Activated CD8-positive, alpha-beta memory T cell treated with anti-CD3 and anti-CD28 coated beads, Interleukin-2, amount 50 U/mL, for 4 hours (primary cell): ENCODE data around the gene BCAS3.
"Not testable (repeated sequence)": the region's sequence is repeated elsewhere in the genome, so short reads cannot be mapped to it uniquely, and the experiment has no call there.

ENCODE experiments used
- DNase-seq: peaks from one replicate; pipeline ENCODE4 v3.0.0-alpha.2; 2020

BCAS3 gene

GRCh38 chr17:61239953-61240352 is 562.3 kb downstream of the BCAS3 start:
- no peak for DNase-seq

DNA sequence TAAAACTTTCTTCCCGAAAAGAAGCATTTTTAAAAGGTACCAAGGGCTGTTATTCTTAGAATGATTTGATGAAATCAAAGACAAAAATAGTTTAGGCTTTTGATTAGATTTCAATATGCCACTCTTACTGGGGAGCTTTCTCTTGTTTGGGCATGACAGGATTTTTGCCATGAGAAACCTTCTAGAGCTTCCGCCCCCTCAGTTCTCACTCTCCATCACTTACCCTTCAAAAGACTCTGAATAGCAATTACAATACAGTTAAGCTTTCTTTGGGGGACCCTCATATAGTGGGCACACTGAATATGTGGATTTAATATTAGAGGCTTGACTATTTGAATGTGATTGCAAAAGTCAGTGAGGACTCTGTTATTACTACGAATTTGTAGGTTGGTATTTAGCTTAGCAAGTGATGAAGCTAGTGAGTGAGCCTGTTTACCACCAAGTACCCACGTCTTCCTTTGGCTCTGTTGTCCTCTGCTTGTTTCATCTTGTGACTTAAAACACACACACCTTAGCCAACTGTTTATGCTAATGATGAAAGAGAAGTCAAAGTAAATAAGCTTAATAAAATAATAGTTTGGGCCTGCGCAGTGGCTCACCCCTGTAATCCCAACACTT is 563.3 kb downstream of the BCAS3 start:
- DNase-seq, result no peak

DNA sequence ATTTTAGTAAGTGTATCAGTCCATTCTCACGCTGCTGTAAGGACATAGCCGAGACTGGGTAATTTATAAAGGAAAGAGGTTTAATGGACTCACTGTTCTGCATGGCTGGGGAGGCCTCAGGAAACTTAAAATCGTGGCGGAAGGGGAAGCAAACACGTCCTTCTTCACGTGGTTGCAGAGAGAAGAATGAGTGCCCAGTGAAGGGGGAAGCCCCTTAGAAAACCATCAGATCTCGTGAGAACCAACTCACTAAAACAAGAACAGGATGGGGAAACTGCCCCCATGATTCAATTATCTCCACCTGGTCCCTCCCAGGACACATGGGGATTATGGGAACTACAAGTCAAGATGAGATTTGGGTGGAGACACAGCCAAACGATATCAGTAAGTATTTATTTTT is 567.3 kb downstream of the BCAS3 start:
- DNase-seq, result not testable (repeated sequence)

DNA sequence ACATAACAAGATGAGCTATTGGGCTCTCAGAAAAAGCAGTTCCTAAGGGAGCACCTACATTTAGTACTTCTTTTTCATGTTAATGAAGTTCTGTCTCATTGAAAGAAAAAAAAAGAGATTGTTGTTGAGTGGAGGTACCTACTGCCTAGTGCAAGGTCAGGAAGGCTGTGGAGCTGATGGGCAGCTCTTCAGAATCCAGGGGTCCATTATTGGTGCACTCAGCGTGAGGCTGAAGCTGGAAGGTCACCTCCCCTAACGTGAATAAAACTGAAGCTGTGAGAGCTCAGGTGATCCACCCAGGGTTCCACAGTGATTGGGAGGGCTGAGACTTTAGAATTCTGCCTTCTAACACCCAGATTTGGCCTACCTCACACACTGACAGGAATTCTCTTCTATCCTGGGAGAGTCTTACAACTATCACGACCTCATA is 568.1 kb downstream of the BCAS3 start:
- DNase-seq, result no peak

DNA sequence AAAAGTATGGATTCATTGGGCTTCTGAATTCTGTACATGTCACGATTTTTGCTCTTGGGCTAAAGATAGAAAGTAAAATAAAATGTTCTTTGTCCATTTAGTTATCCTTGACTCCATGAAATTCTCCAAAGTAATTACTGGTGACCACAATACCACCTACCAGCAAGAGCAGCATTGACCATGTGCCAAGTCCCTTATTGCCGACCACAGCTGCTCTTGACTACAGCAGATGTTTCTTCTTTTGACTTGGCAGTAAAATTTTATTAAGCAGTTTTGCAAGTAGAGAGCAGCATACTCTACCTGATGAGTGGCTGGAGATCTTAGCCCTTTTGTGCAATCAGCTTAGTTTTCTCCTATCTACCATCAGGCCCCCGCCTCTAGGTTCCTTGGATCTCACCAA is 569.8 kb downstream of the BCAS3 start:
- no peak for DNase-seq

DNA sequence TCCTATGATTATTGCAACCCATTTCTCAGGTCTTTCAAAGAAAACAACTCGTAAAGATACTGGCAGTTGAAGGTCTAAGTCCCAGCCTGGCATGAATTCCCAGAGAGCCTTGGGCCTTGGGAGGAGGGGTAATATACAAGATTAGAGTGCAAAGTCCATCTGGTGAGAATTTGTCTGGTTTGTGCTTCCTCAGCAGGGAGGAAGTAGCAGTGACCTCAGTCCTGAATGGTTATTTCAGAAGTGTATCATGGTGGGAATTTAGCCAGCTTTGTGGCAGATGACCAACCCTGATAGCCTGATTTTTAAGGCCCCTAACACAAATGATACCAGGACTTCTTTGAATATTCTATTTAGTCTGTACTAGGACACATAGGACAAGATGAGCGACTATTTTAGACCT is 570.7 kb downstream of the BCAS3 start:
- DNase-seq, result no peak

GRCh38 chr17:61249649-61250299 is 572.1 kb downstream of the BCAS3 start:
- DNase-seq, result no peak

DNA sequence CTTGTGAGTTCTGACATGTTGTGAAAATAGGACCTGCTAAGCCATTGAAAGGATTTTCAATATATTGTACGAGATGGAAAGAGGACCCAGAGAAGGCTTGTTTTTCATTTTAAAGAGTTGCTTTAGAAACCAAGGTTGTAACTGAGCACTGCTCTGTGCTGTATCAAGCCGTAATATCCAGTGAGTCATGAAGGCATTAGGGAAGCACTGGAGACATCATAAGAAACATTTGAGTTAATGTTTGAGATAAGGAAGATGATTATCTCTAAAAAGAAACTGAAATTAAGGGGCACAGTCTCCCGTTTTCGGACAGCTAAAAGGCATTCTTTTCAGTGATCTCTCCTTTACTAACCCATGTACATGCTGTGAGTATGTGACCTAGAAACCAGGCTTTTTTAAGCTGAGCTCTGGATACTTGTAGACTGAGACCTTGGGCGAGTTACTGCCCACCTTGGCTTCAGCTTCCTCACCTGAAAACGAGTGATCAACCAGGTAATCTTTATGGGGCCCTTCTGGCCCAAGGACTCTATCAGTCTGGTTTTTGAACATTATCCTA is 572.8 kb downstream of the BCAS3 start:
- no peak for DNase-seq

DNA sequence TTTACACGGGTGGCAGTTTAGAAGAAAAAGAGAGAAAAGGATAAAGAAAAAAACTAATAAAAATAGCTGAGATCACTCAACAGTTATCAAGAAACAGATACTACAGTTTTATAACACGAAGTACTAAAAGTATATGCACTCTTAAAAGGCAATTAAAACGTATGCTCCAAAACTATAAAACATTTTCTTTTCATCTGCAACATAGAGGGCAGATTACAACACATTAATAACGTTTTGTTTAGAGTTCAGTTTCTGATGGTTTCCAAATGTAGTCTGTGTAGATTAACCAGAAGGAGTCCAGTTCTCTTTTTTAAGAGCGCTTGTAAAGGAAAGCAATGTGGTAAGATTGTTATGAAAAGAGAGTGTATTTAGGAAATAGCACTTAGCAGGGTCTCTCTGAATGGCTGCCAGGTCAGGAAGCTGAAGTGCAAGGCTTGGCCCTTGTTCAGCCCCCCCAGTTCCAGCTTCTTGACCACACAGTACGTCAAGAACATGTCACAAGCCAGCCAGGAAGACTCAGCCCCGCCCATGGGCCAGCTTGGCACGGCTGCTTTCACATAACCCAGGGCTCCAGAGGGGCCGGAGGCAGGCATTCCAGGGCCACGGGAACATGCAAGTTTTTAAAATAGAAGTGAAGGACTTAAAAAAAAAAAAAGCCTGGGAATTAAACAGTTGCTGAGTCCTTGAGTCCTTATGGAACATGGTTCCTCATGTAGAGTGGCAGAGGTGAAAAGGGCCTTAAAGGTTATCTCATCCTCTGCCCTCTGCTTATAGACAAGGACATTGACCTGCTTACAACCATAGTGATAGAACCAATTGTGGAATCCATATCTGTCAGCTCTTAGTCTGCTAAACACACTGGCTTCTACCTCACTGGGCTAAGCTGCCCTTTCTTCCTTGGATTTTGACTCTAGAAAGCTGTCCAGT is 574.6 kb downstream of the BCAS3 start:
- DNase-seq, result no peak

GRCh38 chr17:61253362-61253761 is 575.7 kb downstream of the BCAS3 start:
- DNase-seq, result no peak

DNA sequence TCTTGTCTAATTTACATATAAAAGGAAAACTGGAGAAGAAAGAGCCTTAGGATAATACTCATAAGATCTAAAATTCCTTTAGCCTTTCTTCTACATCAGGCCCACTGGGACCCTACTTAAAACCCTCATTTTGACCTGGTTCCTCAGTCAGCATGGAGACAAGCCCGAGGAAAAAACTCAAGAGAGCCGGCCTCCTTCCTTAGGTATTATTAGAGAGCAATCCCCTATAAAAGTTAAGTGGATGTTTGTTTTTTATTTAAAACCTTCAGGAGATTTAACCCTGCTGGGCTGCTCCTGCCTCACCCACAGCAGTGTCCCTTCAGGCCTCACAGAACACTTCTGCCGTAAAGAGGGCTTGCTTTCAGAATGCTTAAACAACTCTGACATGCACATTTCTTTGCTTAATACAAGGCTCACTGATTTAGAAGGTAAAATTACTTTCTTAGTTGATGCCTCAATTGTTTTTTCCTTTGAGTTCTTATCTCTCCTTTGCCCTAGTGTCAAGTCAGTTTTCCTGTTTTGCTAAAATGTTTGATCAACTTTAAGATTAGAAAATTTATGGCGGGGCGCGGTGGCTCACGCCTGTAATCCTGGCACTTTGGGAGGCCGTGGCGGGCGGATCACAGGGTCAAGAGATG is 576.4 kb downstream of the BCAS3 start:
- DNase-seq, result no peak

DNA sequence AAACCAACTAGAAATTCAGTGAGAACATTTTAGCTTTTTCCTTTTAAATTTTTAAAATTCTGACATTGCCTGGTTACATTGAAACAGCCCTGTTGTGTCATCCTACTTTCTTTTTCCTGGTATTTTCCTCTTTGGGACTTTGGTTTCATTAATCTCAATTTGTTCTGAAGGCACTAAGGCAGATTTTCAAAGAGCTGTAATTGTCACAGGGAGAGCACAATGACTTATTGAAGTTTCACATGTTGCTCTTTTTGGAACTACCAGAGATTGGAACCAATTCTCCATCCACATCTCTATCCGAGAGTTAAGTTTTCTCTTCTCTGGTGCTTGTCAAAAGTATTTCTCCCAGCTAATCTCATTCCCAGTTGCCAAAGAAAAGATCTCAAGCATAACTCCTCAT is 577.3 kb downstream of the BCAS3 start:
- no peak for DNase-seq

- DNase-seq, result no peak
Measured at GRCh38 chr17:61255647-61256046, 578.0 kb downstream of the BCAS3 start.

DNA sequence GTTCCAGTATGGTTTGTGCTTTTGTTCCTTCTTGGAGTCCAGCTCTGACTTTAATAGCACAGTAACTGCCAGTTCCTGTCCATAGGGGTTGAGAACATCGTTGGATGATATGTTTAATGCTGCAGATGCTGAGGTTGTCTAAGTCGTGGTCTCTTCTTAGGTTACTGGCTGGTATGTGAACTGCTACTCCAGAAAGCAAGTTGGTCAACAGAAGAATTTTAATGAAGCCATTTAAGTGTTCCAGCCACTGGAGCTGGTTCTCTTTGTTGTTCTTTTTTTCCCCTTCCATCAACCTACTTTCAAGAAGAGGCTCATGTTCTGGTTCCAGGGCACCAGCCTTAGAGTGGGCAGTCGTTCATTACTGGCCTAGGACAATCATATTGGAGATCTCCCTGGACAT is 581.7 kb downstream of the BCAS3 start:
- DNase-seq, result no peak

GRCh38 chr17:61260071-61260797 is 582.6 kb downstream of the BCAS3 start:
- no peak for DNase-seq

DNA sequence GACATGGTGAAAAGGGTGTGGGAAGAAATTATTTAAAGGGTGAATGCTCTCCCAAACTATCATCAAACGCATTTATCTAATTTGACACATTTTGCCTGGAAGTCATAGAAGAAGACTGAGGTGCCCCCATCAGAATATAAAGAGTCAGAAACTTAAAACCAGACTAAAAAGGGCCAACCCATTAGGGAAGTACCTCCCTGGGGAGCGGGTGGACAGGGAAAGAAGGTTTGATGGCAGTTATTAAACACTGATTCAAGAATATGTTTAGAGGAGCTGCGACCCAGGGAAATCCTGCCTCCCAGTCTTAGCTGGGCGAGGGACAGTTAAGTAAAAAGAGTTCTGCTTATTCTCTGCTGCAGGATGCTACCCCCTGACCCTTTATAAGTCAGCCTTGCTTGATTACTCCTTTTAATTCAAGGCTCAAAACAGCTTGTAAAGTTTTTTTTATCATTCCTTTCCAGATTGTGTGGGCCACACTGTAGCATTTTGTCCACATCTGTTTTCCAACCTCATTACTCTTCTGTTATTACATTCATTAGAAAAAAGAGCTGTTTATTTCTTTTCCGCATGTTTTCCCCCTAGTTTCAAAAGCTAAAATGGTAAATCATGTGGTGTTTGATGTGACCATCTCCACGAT is 583.5 kb downstream of the BCAS3 start:
- DNase-seq, result no peak

- no peak for DNase-seq
Measured at GRCh38 chr17:61265397-61265796, 587.7 kb downstream of the BCAS3 start.

DNA sequence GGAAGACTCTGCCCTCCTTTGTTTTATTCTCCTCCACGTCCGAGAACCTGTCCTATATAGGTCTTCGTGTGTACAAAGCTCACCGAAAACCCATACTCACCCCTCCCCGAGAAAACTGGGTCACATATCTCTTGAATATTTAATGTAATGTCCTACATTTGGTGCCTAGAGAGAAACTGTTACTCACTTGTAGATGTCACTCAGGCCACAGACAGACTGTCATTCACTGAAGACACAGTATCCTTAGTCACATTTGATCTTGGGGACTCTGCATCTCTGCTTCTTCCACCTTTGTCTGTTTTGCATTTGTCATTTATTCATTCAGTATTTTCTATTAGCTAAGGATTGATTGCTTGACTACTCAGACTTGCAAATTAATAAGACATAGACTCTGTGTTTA is 590.2 kb downstream of the BCAS3 start:
- DNase-seq, result no peak

DNA sequence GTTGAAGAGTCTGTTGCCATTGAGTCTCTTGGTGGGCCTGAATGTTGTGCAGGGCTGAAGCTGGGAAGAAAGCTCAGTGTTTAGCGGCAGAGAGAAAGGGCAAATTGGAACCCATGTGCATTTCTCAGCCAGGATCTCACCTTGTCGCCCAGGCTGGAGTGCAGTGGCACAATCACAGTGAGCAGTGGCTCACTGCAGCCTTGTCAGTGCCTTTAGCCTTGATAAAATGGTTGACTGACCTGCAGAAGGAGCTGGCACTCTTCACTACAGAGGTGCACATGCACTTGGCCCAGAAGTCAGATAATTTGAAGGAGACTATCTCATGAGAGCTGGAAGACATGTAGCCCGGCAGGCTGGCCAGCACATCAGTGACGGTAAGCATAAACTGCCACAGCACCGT is 597.7 kb downstream of the BCAS3 start:
- no peak for DNase-seq

DNA sequence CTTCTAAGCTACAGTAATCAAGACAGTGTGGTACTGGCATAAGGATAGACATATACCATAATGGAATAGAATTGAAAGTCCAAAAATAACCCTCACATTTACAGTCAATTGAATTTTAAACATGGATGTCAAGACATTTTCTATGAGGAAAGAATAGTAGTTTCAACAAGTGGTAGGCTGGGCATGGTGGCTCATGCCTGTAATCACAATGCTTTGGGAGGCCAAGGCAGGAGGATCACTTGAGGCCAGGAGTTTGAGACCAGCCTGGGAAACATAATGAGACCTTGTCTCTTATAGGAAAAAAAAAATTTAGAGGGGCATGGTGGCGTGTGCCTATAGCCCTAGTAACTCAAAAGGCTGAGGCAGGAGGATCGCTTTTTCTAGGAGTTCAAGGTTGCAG is 599.2 kb downstream of the BCAS3 start:
- DNase-seq, result no peak

- no peak for DNase-seq
Measured at GRCh38 chr17:61279476-61280145, 602.0 kb downstream of the BCAS3 start.
